ENCODE results near the gene ATP2C2. TPM values are rescaled to one million over a fixed set of nuclear protein-coding genes. Genes with fewer than 3 reads are reported as not detected.

The ATP2C2 gene
- total and polyA plus RNA-seq, 2 of the 8 experiments (the other 6 are each of a cell fraction or from before 2014, with no cell fraction given), result 1.2 to 2.8 TPM

GRCh38 chr16:84465154-84465553, 96.8 kb downstream of the ATP2C2 start:
- Histone ChIP-seq H3K4ac (replicated peaks; ENCODE audit: insufficient read length, low read depth, low read length) (no peak overlapping the region), H3K14ac (ENCODE audit: insufficient read length) (no peak overlapping the region), H4K91ac (replicated peaks; ENCODE audit: insufficient read length, low read length) (no peak overlapping the region), H3K9me3 (ENCODE audit: insufficient read depth in 2 of 2, low read depth in 1 of 2, low read length in 1 of 2) (peaks cover 7 to 12% of the 10 kb centered on the region in 2 experiments), H3K79me2 (ENCODE audit: control insufficient read depth in 1 of 2, insufficient read depth in 2 of 2, low read length in 2 of 2) (no peaks in the 10 kb centered on the region), H3K4me2 (ENCODE audit: insufficient read depth in 1 of 2, low read depth in 2 of 2, low read length in 2 of 2) (no peak overlapping the region), H3K56ac (replicated peaks; ENCODE audit: insufficient read length, low read depth, low read length) (no peak overlapping the region), H2BK12ac (ENCODE audit: low read depth, low read length) (no peak overlapping the region), H3K18ac (ENCODE audit: extremely low read depth, low read length) (no peak overlapping the region), H3K36me3 (ENCODE audit: control insufficient read depth in 2 of 4, insufficient read depth in 4 of 4, low read length in 3 of 4) (peaks cover 0 to 12% (median 3%) of the 10 kb centered on the region in 4 experiments; a peak in 2 of 8 replicates), H2AFZ (ENCODE audit: low read length) (no peak overlapping the region), H4K5ac (ENCODE audit: insufficient read length, low read depth, low read length) (no peak overlapping the region), H3K27ac (ENCODE audit: low read depth, low read length) (no peak overlapping the region), H2BK15ac (ENCODE audit: low read length) (no peak overlapping the region), H3K79me1 (ENCODE audit: low read depth, low read length) (no peaks in the 10 kb centered on the region), H3K4me1 (replicated peaks in 1 of 4; ENCODE audit: control insufficient read depth in 3 of 4, insufficient read depth in 4 of 4, low read length in 3 of 4) (no peaks in the 10 kb centered on the region), H3K4me3 (ENCODE audit: extremely low read depth in 1 of 4, insufficient read depth in 2 of 4, low read depth in 3 of 4, low read length in 4 of 4) (no peak overlapping the region), H2BK5ac (ENCODE audit: low read depth, low read length) (no peak overlapping the region), H3K23me2 (ENCODE audit: low read depth, low read length) (no peaks in the 10 kb centered on the region; the same call in 1 of the 2 replicates), H2BK120ac (replicated peaks; ENCODE audit: low read depth, low read length) (no peak overlapping the region), H4K20me1 (replicated peaks in 1 of 2; ENCODE audit: control insufficient read depth in 1 of 2, insufficient read depth in 2 of 2, low read length in 2 of 2) (no peaks in the 10 kb centered on the region), H4K8ac (ENCODE audit: extremely low read depth, insufficient read depth, low read length) (no peak overlapping the region), H3K9ac (replicated peaks in 1 of 4; ENCODE audit: extremely low read depth in 1 of 4, low read depth in 3 of 4, low read length in 3 of 4) (no peak overlapping the region), H2BK20ac (ENCODE audit: low read length) (no peak overlapping the region), H2AK5ac (ENCODE audit: low read depth, low read length) (no peak overlapping the region), H3K23ac (ENCODE audit: insufficient read length) (no peak overlapping the region), H3K27me3 (replicated peaks in 1 of 4; ENCODE audit: control insufficient read depth in 3 of 4, extremely low read depth in 1 of 4, insufficient read depth in 3 of 4, low read length in 3 of 4) (no peaks in the 10 kb centered on the region)
- ChIA-PET POLR2A (ENCODE audit: partially characterized antibody) (interaction anchor here (1.0 kb wide), 1 partner anchor 12 kb away, joined by 3 read pairs; no protein-coding TSS in a partner anchor), CTCF (ENCODE audit: partially characterized antibody) (interaction anchor here (0.7 to 2.5 kb wide), 8 partner anchors 12 to 292 kb away, joined by 3 to 10 read pairs (median 3); no protein-coding TSS in a partner anchor)
- TF ChIP-seq HDAC2 (IDR thresholded peaks at IDR 0.05; ENCODE audit: borderline replicate concordance in 1 of 2, low read depth in 2 of 2, low read length in 2 of 2) (no peak), CEBPB (IDR thresholded peaks at IDR 0.05; ENCODE audit: low read depth, low read length) (no peak), SP1 (IDR thresholded peaks at IDR 0.05; ENCODE audit: low read depth, low read length) (no peak), NANOG (IDR thresholded peaks at IDR 0.05; ENCODE audit: insufficient read depth, low read depth, low read length, poor library complexity, severe bottlenecking) (no peak), RAD21 (IDR thresholded peaks at IDR 0.05 in 1 of 2, conservative IDR thresholded peaks at IDR 0.05 in 1 of 2; ENCODE audit: low read depth in 2 of 2, low read length in 2 of 2) (peak; percentile 24 to 43; a peak in 3 of 4 replicates), PHF8 (conservative IDR thresholded peaks at IDR 0.05; ENCODE audit: low read depth, low read length) (no peak), FOSL1 (IDR thresholded peaks at IDR 0.05; ENCODE audit: insufficient read depth, low read depth, low read length) (no peak), SUZ12 (IDR thresholded peaks at IDR 0.05; ENCODE audit: low read length) (no peak), KDM1A (IDR thresholded peaks at IDR 0.05; ENCODE audit: borderline replicate concordance, low read length) (no peak)
- TF ChIP-seq, protein P1, sequence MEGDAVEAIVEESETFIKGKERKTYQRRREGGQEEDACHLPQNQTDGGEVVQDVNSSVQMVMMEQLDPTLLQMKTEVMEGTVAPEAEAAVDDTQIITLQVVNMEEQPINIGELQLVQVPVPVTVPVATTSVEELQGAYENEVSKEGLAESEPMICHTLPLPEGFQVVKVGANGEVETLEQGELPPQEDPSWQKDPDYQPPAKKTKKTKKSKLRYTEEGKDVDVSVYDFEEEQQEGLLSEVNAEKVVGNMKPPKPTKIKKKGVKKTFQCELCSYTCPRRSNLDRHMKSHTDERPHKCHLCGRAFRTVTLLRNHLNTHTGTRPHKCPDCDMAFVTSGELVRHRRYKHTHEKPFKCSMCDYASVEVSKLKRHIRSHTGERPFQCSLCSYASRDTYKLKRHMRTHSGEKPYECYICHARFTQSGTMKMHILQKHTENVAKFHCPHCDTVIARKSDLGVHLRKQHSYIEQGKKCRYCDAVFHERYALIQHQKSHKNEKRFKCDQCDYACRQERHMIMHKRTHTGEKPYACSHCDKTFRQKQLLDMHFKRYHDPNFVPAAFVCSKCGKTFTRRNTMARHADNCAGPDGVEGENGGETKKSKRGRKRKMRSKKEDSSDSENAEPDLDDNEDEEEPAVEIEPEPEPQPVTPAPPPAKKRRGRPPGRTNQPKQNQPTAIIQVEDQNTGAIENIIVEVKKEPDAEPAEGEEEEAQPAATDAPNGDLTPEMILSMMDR (IDR thresholded peaks at IDR 0.05; ENCODE audit: control extremely low read depth in 1 of 3, insufficient read depth in 1 of 3, low read depth in 1 of 3, low read length in 3 of 3), result 0 out of 4 replicates have a peak, but pooled peaks of 1 of the 3 experiments have one; percentile 12
- 91% methylated on average over 6 of the region's 6 CpGs; no CpG with 5 or more reads in 1 of the 2 experiments for WGBS, 2 experiments (ENCODE audit: extremely low coverage in 1 of 2, insufficient coverage in 1 of 2, insufficient read length in 1 of 2, insufficient replicate concordance in 2 of 2, low coverage in 1 of 2, low lambda C conversion rate in 2 of 2, missing lambda C conversion rate in 1 of 2)
- FAIRE-seq (no peak), DNase-seq (ENCODE audit: low read depth in 1 of 2, low spot score in 2 of 2) (peak in 1 of 2 experiments; percentile 38)

Measured in H1 (cell line).